ENCODE measurements around the gene CALN1.

- TF ChIP-seq TAF1 (IDR thresholded peaks at IDR 0.05; ENCODE audit: borderline replicate concordance, insufficient read depth, low read length): no peak
- TF ChIP-seq POLR2AphosphoS5 (IDR thresholded peaks at IDR 0.05; ENCODE audit: low read depth, low read length): no peak
- TF ChIP-seq, protein P1, sequence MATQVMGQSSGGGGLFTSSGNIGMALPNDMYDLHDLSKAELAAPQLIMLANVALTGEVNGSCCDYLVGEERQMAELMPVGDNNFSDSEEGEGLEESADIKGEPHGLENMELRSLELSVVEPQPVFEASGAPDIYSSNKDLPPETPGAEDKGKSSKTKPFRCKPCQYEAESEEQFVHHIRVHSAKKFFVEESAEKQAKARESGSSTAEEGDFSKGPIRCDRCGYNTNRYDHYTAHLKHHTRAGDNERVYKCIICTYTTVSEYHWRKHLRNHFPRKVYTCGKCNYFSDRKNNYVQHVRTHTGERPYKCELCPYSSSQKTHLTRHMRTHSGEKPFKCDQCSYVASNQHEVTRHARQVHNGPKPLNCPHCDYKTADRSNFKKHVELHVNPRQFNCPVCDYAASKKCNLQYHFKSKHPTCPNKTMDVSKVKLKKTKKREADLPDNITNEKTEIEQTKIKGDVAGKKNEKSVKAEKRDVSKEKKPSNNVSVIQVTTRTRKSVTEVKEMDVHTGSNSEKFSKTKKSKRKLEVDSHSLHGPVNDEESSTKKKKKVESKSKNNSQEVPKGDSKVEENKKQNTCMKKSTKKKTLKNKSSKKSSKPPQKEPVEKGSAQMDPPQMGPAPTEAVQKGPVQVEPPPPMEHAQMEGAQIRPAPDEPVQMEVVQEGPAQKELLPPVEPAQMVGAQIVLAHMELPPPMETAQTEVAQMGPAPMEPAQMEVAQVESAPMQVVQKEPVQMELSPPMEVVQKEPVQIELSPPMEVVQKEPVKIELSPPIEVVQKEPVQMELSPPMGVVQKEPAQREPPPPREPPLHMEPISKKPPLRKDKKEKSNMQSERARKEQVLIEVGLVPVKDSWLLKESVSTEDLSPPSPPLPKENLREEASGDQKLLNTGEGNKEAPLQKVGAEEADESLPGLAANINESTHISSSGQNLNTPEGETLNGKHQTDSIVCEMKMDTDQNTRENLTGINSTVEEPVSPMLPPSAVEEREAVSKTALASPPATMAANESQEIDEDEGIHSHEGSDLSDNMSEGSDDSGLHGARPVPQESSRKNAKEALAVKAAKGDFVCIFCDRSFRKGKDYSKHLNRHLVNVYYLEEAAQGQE (IDR thresholded peaks at IDR 0.05; ENCODE audit: insufficient read depth in 1 of 2, low read depth in 2 of 2, low read length in 2 of 2): no peak
Measured at GRCh38 chr7:72281308-72281707, 130.8 kb downstream of the CALN1 start.
